Retinal pigment epithelial cell (primary cell): ENCODE data around the gene RND3.

Experiments used
- DNase-seq: peaks from one replicate; pipeline ENCODE4 v3.0.0-alpha.2; 2010; ENCODE audit warnings: low read depth
- H3K4me3 ChIP-seq: 2 replicates; pipeline ENCODE4 v1.5.1; 2011; ENCODE audit warnings: mild to moderate bottlenecking, low read length, control low read depth, moderate library complexity
- CTCF ChIP-seq: conservative IDR thresholded peaks from 2 replicates; pipeline ENCODE4 v1.5.1; 2011; ENCODE audit warnings: low read depth, low read length, control low read depth, inconsistent platforms

The RND3 gene

GRCh38 chr2:150431561-150432311 is 55.7 kb downstream of the RND3 start:
- no peak for DNase-seq
- no peak for TF ChIP-seq CTCF
- H3K4me3 ChIP-seq: no peak overlapping the region

- H3K4me3 ChIP-seq: no peak overlapping the region
- DNase-seq: no peak
- no peak for TF ChIP-seq CTCF
Observed at GRCh38 chr2:150429384-150429961, 58.0 kb downstream of the RND3 start.

DNA sequence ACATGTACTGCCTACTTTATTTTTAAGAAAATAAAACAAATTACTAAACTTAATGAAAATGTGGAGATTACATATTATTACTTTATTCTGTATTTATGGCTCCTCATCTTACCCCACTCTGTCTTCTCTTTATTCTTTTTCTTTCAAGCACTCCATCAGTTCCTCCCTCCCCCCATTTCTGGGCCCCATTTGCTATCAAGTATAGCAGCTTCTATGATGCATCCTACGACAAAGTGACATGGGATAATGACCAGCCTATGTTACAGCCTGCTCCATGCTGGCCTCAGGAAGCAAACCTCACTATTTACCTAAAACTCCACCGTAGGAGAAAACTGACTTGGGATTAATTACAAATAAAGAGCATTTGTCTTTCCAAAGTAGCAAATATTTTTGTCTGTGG is 58.8 kb downstream of the RND3 start:
- DNase-seq: no peak
- H3K4me3 ChIP-seq: no peak overlapping the region
- TF ChIP-seq CTCF: no peak

GRCh38 chr2:150427298-150427697 is 60.2 kb downstream of the RND3 start:
- no peak overlapping the region for H3K4me3 ChIP-seq
- TF ChIP-seq CTCF: no peak

GRCh38 chr2:150426724-150427123 is 60.7 kb downstream of the RND3 start:
- DNase-seq: no peak
- TF ChIP-seq CTCF: no peak
- no peak overlapping the region for H3K4me3 ChIP-seq

More at GRCh38 chr2:150427298-150427697, 60.2 kb downstream of the RND3 start:
- DNase-seq: no peak

DNA sequence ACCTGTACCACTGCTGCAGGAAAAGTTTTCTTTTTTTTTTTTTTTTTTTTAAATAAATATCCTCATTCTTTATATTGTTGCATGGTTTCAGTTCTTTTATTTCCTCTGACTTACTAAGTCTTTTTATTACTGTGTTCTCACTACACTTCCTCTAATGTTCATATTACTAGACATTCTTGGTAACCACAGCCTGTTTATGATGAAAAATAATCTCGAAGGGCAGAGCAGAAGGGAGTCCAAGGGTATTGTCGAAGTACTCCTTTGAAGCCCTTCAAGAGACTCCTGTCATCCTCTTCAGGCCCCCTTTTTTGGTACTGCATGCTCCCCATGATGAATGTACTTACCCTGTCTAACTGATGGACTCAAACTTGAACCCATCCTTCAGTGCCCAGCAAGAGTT is 61.2 kb downstream of the RND3 start:
- DNase-seq: no peak
- no peak for TF ChIP-seq CTCF
- H3K4me3 ChIP-seq: no peak overlapping the region

GRCh38 chr2:150425121-150425955 is 62.1 kb downstream of the RND3 start:
- no peak for DNase-seq
- TF ChIP-seq CTCF: peak; percentile 36
- no peak overlapping the region for H3K4me3 ChIP-seq
